Liver (tissue), 3 donors: Measurements from ENCODE around the gene TMEM182.

Experiments used
- JUND ChIP-seq, 2 donors: IDR thresholded peaks; 2 replicates each; pipeline ENCODE4 v1.6.1; 2016; ENCODE audit warnings: antibody characterized with exemption in 2 of 2
- RAD21 ChIP-seq, 2 donors: IDR thresholded peaks; 2 replicates each; pipeline ENCODE4 v1.6.1; 2016; ENCODE audit warnings: antibody characterized with exemption in 2 of 2, mild to moderate bottlenecking in 2 of 2
- RXRA ChIP-seq, 2 donors: IDR thresholded peaks; 2 replicates each; pipeline ENCODE4 v1.6.1; 2017 to 2018; ENCODE audit warnings: antibody characterized with exemption in 2 of 2, mild to moderate bottlenecking in 1 of 2
- YY1 ChIP-seq: IDR thresholded peaks from 2 replicates; pipeline ENCODE4 v1.6.1; 2016; ENCODE audit warnings: antibody characterized with exemption, mild to moderate bottlenecking
- TF ChIP-seq, protein P1 (sequence below): fragments of 150-350 bp; IDR thresholded peaks from 2 replicates; pipeline ENCODE4 v1.5.1; 2017; ENCODE audit warnings: improper control_type of control experiment, low read depth, low read length; ENCODE audit not compliant: missing input control
- donor health status: healthy.
- donor health status: healthy.

DNA sequence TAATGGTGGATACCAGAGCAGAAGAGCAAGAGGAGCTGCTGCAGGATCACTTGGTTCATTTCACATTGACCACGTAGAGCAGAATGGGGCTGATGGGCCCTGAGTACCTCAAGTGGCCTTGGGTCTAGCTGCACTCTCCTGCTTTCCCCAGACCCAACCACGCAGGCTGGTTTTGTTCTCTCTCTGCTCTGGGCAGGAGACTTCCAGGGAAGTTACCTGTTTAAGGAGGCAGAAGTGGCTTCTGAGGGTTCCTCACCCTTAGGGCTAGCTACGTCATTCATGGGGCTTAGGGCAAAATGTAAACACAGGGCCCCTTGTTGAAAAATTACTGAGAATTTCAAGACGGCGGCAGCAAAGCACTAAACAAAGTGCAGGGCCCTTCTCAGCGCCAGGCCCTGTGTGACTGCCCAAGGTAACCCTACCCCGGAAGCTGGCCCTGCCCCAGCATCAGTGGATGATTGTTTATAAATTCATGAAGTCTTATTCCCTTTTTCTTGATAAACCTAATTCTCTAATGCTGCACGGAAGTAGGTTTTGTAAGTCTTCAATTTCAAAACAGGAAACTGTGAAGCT lies 75.9 kb downstream of the TMEM182 start:
- TF ChIP-seq, protein P1, sequence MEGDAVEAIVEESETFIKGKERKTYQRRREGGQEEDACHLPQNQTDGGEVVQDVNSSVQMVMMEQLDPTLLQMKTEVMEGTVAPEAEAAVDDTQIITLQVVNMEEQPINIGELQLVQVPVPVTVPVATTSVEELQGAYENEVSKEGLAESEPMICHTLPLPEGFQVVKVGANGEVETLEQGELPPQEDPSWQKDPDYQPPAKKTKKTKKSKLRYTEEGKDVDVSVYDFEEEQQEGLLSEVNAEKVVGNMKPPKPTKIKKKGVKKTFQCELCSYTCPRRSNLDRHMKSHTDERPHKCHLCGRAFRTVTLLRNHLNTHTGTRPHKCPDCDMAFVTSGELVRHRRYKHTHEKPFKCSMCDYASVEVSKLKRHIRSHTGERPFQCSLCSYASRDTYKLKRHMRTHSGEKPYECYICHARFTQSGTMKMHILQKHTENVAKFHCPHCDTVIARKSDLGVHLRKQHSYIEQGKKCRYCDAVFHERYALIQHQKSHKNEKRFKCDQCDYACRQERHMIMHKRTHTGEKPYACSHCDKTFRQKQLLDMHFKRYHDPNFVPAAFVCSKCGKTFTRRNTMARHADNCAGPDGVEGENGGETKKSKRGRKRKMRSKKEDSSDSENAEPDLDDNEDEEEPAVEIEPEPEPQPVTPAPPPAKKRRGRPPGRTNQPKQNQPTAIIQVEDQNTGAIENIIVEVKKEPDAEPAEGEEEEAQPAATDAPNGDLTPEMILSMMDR, result no peak
- TF ChIP-seq JUND (IDR thresholded peaks at IDR 0.05) (no peak), RAD21 (IDR thresholded peaks at IDR 0.05) (no peak), YY1 (no peak), RXRA (IDR thresholded peaks at IDR 0.05) (no peak)
